Retinal pigment epithelial cell (primary cell): ENCODE results near the gene RHPN2.
"Not testable (repeated sequence)": the region's sequence is repeated elsewhere in the genome, so short reads cannot be mapped to it uniquely, and the experiment has no call there.

Experiments
- DNase-seq: peaks from one replicate; pipeline ENCODE4 v3.0.0-alpha.2; 2010; ENCODE audit warnings: low read depth
- H3K4me3 ChIP-seq: 2 replicates; pipeline ENCODE4 v1.5.1; 2011; ENCODE audit warnings: mild to moderate bottlenecking, low read length, control low read depth, moderate library complexity
- TF ChIP-seq, protein P1 (sequence below): conservative IDR thresholded peaks from 2 replicates; pipeline ENCODE4 v1.5.1; 2011; ENCODE audit warnings: low read depth, low read length, control low read depth, inconsistent platforms

The RHPN2 gene

DNA sequence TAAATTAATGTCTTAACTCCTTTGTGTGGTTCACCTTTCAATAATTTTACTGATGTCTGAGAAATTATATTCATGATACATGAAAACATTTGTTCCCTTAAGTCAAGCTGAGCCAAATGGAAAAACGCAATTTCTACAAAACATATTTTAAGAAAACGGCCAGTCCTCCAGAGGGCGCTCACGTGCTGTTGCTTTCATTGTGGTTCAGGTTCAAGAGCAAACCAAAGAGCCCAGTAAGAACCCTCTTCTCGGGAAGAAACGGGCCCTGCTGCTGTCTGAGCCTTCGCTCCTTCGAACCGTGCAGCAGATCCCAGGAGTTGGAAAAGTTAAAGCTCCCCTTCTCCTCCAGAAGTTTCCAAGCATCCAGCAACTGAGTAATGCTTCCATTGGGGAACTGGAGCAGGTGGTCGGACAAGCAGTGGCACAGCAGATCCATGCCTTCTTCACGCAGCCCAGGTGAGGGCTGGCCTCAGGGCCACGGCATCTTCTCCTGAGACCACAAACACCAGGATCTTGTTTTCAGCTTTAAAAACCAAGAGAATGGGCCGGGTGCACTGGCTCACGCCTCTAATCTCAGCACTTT, 88.4 kb downstream of the RHPN2 start:
- TF ChIP-seq, protein P1, sequence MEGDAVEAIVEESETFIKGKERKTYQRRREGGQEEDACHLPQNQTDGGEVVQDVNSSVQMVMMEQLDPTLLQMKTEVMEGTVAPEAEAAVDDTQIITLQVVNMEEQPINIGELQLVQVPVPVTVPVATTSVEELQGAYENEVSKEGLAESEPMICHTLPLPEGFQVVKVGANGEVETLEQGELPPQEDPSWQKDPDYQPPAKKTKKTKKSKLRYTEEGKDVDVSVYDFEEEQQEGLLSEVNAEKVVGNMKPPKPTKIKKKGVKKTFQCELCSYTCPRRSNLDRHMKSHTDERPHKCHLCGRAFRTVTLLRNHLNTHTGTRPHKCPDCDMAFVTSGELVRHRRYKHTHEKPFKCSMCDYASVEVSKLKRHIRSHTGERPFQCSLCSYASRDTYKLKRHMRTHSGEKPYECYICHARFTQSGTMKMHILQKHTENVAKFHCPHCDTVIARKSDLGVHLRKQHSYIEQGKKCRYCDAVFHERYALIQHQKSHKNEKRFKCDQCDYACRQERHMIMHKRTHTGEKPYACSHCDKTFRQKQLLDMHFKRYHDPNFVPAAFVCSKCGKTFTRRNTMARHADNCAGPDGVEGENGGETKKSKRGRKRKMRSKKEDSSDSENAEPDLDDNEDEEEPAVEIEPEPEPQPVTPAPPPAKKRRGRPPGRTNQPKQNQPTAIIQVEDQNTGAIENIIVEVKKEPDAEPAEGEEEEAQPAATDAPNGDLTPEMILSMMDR, result peak; percentile 88
- H3K4me3 ChIP-seq, result no peak overlapping the region
- peak; percentile 10 for DNase-seq

DNA sequence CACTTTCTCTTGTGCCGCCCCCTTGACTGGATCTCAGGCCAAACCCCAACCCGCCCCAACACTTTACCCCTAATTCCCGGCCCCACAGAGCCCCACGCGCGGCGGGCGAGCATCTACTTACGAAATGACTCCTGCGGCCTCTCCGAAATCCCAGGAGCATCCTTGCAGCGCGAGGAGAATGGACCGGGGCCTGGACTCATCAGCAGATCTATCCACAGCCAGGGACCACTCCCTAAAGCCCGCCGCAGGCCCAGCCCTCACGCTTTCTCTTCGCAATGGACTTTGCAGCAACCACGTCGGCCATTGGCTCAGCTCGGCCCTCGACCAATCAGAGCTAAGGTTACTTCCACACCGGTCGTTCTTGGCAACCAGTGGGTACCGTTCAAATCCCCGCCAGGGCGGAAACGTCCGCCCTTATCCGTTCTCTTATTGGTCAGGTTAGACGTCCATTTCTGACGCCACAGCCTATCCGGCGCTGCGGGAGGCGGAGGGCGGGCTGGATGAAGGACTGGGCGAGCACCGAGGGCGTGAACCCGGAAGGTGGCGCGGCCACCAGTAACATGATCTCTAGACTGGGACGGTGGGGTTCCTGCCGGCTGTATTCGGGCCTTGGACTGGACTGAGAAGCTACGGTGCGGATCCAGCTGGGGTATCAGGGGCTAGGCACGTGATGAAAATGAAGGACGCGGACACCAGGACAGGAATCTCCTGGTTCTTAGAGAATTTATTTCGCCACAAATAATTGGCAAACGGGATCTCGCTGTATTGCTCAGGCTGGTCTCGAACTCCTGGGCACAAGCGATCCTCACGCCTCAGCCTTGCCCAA, 92.8 kb downstream of the RHPN2 start, which contains the start of the genes CEP89 and FAAP24:
Gene CEP89 (minus strand): TSS at position 244 of the 826 bp plus-strand sequence. CDS start 84 bp downstream, at position 160.
Gene FAAP24 (plus strand): TSS at position 528 of the 826 bp plus-strand sequence. CDS start 955 bp downstream, outside the sequence.
- DNase-seq, result peak; percentile 98
- H3K4me3 ChIP-seq, result peak within 1 kb of the TSS; percentile 93
- TF ChIP-seq, protein P1, result no peak

DNA sequence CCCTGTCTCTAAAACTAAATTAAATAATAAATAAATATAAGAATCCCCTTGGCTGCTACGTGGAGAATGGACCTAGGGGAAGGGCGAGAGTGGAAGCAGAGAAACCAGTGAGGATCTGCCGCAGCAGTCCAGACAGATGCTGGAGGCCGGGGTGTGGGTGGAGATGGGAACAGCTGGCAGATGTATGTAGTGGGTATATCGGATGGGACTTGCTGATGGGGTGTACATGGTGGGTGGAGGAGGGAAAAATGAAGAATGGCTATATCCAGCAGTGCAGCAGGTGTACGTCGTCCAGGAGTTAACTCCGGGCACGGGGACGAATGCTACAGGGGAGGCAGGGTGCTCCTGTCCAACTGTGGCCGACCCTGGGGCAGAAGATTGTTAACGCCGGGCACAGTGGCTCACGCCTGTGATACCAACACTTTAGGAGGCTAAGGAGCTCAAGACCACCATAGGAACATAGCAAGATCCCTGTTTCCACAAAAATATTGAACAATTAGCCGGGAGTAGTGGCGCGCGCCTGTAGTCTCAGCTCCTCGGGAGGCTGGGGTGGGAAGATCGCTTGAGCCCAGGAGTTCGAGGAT, 93.6 kb downstream of the RHPN2 start:
- TF ChIP-seq, protein P1, result no peak
- peak overlapping the region; percentile 93 for H3K4me3 ChIP-seq
- DNase-seq, result no peak

DNA sequence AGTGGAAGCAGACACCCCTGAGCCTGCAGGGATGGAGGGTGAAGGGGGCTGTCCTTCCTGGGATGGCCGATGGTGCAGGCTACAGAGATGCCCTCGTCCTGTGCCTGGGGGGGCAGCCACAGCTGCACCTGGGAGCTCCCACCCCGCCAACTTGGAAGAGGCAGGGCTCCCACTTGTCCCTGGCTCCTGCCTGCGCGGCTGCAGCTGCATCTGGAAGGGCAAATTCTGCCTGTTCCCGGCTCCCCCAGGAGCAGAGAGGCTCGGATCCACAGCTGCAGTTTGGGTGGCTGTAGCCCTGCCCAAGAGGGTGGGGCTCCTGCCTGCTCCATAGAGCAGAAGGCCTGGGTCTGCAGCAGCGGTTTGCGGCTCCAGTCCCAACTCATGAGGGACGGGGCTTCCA, 95.1 kb downstream of the RHPN2 start:
- no peak for DNase-seq
- no peak overlapping the region for H3K4me3 ChIP-seq
- TF ChIP-seq, protein P1, result no peak

DNA sequence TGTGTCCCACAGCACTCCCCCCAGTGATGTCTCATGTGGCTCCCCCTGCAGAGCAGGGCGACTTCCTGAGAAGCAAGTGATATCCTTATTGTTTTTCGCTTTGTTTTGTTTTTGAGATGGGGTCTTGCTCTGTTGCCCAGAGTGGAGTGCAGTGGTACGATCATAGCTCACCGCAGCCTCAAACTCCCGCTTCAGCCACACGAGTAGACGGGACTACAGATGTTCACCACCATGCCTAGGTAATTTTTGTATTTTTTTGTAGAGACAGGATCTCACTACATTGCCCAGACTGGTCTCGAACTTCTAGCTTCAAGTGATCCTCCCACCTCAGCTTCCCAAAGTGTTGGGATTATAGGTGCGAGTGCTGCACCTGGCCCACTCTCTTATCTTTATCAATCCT, 97.9 kb downstream of the RHPN2 start:
- TF ChIP-seq, protein P1, result no peak
- DNase-seq, result no peak
- no peak overlapping the region for H3K4me3 ChIP-seq

DNA sequence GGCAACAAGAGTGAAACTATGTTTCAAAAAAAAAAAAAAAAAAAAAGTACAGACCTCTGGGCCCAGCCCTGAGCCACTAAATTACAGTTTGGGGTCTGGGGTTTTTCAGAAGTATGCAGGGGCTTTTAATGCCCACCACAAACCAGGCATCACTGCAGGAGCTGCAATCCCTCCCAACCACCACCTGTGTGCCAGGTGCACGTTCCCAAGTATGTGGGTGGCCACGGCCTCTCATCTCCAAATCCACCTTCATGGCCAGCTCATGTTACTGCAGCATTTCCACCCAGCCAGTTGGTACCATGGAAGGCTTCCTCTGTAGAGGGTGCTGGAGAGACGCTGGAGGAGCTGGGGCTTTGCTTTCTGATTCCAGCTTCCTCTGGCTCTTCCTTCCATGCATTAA, 119.4 kb downstream of the RHPN2 start:
- no peak for DNase-seq
- H3K4me3 ChIP-seq, result no peak overlapping the region
- TF ChIP-seq, protein P1, result no peak

DNA sequence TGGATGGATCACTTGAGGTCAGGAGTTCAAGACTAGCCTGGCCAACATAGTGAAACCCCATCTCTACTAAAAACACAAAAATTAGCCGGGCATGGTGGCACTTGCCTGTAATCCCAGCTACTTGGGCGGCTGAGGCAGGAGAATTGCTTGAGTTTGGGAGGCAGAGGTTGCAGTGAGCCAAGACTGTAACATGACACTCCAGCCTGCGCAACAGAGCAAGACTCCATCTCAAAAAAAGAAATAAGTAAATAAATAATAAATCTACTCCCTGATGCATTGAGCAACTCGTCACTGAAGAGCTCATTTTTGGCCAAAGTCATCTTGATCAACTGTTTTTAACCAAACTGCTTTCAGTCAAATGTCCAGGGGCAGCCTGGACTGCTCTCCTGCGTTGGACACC, 123.4 kb downstream of the RHPN2 start:
- not testable (repeated sequence) for H3K4me3 ChIP-seq, DNase-seq
